GM19025 (cell line): ENCODE measurements around the gene SPHK1.

Experiments used
- ATAC-seq: cut with Tn5 transposase; IDR thresholded peaks from one replicate; pipeline ENCODE4 v1.9.1; 2021; ENCODE audit warnings: mild to moderate bottlenecking, low read depth, moderate library complexity; ENCODE audit not compliant: unreplicated experiment

SPHK1 gene

DNA sequence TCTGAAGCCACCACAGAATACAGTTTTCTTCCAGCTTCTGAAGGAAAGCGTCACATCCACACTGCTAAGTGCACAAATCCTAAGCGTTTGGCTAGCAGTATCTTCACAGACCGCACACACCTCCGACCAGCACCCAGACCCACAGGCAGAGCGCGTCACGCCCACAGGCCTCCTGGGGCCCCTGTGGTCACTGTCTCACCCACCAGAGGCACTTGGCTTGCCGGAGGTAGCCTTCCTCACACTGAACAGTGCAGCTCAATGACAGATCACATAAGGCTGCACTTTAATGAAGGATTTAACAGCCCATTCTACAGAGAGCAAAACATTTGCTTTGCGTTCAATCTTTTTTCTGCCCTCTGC lies 21.2 kb downstream of the SPHK1 start:
- no peak for ATAC-seq

DNA sequence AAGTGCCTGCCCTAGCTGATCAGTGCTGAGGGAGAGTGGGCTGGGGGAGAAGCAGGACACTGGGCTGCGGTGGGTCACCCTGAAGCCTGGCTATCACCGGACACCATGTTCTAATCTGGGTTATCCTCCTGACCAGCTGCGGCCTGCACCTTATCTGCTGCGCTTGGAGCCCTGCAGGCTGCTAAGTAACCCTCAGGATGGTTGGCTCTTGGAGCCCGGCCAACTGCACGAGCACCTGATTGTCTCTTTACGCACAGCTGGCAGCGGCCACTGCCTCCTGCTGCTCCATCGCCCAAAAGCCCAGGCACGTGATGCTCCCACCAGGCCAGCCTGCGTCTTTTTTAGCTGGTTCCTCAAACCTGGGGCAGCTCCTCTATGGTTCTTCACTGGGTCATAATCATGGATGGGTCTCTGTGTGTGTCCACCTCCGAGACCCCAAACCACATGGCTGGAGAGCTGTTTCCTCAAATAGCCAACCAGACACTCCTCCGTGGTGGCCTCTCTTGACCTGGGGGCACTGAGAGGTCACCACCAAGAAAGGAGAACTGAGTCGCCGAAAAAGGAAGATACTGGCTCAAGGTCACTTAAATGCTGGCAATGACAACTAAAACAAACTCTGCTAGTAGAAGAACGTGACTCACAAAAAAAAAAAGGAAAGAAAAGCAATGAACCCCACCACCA lies 21.7 kb downstream of the SPHK1 start:
- ATAC-seq: no peak

DNA sequence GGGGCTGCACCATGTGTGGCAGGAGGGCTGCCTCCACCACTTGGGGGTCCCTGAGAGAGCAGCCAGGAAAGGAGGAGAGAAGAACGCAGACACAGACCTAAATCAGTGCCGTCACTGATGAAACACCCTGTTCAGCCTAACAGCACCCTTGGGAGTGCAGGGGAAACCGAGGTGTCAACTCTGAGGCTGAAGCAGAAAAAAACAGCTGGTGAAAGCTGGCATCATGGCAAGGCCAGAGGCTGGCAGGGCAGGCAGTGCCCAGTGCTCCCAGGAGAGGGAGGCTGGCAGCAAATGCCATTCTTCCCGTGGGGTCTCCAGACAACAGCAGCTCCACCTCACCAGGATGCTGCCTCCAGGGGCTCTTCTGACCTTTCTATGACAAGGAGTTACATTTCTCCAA lies 23.1 kb downstream of the SPHK1 start:
- no peak for ATAC-seq

DNA sequence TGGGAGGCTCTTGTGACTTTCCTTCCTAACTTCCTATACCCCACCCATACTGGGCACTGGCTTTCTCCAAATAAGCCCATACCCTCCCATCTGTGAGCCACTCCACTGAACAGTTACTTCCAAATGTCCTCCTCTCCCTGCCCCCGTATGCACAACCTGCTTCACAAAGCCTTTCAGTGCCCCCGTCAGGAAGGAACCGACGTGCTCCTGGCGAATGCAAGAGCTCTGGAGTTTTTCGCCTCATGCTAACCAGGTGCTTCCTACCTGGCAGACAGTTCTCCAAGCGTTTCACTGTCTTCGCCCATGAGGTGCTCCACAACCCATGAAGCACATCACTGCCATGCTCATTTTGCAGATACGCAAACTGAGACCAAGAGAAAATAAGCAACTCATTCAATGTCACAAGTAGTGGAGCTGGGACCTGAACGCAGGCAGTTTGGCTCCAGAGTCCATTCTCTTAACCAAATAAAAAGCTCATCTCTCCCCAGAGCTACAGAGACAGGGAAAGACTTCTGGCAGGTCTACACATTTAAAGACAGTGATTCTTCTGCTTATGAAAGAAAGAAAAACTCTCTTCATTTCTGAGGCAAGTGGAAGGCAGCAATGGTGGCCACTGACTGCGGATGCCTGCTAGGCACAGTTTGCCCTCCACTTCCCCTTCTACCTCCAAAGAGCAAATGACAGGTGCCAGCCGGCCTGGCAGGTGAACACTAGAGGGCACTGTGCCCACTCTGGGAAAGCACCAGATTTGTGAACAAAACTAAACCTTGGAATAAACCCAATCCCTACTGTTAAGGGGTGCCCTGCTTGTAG lies 23.8 kb downstream of the SPHK1 start:
- no peak for ATAC-seq

DNA sequence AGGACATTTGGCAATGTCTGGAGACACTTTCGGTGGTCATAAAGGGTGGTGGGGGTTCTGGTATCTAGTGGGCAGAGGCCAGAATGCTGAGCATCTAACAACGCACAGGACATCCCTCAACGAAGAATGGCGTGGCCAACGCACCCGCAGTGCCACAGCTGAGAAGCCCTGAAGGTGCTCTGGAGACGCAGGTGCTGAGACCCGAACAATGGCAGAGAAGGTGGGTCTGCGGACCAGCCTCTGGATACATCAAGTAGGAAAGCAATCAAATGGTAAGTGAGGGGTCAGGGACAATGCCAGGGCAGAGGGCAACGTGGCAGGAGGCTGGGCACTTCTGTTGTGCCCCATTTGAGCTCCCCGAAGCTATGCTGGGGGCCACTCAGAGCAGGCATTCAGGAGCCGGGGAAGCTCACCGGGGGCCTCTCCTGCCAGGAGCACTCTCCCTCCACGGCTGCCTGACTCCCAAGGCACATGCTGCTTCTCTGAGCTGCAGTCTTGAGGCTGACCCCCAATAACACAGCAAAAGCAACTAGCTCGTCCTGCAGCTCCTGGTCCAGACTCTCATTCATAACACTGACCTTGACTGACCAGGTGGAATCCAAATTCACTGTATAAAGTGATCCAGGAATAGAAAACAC lies 26.0 kb downstream of the SPHK1 start:
- ATAC-seq: no peak

DNA sequence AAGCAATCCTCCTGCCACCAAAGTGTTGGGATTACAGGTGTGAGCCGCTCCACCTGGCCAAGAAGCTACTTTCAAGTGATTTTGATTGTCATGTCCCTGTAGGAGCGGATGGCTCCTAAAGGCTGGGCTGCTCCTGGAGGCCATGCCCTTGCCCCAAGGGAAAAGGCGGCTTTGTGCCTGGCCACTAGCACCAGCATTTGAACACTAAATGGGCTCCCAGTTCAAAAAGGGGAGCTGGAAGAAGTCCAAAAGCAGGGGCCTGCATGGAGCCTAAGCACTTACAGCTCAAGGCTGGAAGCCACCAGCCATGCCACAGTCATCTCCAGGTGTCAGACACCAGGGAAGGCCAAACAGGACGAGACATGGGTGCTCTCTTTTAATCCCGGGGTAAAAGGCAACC lies 26.8 kb downstream of the SPHK1 start:
- ATAC-seq: no peak

DNA sequence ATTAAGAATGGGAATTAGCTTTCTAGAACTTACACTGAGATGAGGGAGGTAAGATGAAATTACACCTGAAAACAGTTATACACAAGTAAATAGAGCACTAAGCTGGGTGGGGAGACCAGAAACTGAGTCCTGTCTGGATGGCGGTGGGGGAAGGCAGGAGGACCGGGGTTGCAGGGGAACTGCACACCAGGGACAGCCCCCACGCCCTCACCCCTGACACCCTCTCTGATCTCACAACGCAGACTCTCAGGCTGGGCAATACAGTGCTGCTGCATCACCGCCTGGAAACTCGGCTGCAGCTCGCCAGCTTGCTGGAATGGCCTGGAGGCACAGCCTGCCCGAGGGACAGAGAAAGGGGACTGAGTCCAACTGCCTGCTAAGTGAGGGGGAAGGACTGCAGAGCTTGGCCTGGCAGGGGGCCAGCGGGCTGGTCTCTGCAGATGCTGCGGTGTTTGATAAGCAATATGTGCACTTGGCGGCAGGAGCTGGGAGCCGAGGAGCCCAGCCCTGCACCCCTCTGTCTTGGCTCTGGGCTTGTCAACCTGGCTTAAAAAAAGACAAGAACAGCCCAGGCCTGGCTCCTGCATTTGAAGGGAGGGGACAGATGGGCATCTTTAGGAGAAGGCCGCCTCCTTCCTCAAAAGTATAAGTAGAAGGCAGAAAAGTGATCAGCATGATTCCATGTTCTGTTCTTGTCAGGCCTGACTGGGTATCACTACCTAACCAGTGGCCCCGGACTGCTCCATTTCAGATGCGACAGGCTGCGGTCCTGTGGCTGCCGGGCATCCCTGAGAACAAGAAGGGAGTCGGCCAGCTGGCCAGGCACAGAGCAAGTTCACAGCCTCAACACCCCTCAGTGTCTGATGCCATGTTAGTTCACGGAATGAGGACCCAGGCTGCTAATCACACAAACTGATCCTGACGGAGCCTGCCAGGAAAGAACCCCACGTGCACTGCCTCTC lies 30.2 kb downstream of the SPHK1 start:
- no peak for ATAC-seq

DNA sequence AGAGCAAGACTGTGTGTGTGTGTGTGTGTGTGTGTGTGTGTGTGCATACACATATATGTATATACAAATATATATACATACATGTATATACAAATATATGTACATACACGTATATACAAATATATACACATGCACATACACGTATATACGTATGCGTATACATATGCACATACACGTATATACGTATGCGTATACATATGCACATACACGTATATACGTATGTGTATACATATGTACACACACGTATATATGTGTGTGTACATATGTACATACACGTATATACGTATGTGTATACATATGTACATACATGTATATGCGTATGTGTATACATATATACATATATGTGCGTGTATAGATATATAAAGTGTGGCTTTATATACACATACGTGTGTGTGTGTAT lies 31.4 kb downstream of the SPHK1 start:
- no peak for ATAC-seq

DNA sequence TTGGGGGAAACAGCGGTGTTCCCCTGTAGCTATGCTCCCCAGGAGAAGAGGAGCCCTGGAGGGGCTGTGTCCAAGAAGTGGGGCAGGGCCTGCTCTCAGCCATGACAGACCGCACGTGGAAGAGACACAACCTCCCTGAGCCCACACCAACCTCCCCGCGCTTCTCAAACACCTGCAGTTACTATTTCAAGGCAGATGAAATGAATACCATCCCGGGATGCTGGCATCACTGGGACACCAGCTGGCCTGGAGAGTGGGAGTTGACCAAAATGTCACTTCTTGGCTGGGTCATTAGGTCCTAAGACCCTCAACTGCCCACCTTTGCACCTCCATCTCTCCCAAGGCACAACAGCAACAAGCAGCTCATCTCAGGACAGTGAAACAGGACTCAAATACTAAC lies 32.0 kb downstream of the SPHK1 start:
- ATAC-seq: no peak

DNA sequence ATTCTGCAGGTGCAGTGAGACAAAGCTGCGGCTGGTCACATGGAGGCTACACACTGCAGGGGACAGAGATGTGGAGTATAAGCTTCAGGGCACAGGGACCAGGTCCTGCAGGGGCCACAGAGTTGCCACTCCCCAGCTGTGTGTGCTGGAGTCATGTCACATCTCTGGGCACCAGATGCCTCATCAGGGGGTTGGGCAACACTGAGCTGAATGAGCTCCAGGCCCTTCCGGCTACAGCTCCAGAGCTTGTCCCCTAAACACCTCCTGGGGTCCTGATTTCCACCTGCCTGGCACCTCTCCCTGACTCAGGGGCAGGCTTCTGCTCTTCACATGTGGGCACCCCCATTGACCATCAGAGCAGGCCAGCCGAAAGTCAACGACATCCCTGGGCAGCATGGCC lies 32.5 kb downstream of the SPHK1 start:
- ATAC-seq: no peak

DNA sequence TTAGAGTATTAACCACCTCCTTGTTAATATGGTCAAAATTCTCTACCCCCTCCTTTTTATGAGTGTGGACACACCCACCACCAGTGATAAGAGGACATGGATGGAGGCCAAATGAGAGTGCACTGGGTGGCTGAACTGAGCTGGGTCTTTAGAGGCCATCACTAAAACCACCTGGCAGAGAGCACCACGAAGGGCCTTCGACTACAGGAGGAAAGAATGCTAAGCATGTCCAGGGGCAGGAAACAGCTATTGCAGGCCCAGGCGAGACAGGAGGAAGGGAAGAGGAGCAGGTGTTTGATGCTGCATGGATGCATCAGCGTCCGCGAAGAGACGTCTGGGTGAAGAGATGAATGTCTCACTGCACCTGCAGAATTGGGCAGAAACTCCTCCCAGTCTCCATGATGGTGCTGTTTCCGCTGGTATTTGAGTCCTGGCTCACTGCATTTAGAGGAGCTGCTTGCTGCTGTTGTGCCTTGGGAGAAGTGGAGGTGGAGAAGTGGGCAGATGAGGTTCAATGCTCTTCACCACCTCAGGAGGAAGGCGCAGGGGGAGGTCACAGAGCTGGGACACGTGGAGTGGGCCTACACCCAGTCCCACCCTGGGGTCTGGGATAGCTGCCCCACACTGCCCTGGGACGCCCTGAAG lies 33.2 kb downstream of the SPHK1 start:
- ATAC-seq: no peak

DNA sequence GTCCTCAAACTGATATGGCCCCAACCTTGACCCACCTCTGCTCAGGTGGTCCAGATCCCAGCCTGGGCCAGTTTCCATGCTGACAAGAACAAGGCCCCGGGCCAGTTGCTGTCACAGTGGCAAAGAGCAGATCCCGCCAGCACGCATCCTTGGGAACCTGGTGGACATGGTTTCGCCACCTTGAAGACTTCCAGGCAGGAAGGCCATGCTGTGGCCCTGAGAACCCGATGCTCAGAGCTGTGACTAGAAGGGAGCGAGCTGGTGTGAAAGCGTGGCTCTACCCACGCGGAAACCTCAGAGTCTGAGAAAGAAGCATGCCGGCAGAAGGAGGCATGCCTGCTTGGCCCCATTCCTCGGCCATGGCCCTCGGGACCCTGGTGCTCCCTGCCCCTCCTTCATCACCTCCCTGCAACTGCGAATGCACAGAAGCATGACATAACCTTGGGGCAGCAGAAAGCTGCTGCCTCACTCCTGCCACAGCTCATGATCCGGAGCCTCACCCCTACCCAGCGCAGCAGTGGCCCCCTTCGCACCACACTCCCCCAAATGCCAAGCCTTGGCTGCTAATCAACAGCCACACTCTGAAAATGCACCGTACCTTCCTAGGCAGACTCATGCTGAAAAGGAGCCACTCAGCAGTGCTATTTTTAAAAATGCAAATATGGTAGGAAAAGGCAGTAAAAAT lies 35.3 kb downstream of the SPHK1 start:
- no peak for ATAC-seq

DNA sequence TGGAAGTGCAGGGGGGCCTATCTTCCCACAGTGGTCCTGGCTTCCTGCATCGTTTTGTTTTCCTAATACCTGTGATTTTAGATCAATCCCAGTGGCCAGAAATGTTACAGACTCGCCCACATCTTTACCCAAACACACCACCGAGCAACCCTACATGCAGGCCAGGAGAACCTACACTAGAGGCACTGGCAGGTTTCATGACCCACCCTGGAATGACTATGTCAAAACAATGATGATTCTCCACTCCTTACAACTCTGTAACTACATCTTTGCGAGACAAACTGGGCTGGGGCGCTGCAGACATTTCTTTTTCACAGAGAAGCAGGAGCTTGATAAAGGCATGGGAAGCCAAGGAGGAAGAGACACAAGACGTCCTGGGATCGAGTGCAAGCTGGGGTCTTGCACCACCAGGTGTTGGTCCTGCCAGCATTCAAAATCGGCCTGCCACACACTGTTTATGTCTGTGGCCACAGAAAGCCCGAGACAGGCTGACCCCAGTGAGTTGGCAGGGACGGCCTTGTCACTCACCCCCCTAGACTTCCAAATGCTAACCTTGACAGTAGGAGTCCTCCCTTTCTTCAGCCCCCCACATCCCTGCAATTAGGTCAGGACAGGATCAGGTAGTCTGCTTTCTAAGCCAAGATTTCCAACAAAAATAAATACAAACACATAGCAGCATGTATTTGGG lies 36.1 kb downstream of the SPHK1 start:
- ATAC-seq: no peak

DNA sequence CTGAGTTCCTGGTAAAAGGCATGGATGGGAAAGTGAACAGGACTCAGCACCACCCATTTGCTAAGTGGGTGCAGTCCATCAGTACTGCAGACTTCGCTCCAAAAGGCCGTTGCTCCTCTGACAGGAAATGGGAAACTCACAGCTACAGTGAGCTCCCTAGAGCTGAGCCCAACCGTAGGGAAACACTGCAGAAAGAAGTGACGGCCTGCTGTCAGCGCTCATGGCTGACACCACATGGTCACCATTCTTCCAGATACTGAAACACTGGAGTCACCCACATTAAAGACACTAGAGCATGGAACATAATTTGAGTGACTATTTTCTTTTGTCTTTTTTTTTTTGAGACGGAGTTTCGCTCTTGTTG lies 36.6 kb downstream of the SPHK1 start:
- no peak for ATAC-seq

DNA sequence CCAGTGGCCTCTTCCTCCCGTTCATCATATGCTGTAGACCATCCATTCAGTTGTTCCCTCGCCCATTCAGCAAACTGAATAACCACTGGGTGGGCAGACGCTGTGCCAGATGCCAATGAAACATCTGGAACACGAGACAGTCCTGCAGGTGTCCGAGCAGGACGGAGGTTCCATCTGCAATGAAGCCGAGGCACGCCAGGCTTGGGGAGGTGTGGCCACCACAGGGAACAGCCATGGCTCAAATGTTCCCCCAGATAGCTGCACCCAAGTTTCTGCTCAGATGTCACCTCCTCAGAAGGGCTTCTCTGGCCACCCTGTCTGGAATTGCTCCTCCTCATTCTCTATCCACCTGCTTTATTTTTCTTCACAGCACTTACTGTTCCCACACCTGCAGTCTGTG lies 38.0 kb downstream of the SPHK1 start:
- ATAC-seq: no peak

DNA sequence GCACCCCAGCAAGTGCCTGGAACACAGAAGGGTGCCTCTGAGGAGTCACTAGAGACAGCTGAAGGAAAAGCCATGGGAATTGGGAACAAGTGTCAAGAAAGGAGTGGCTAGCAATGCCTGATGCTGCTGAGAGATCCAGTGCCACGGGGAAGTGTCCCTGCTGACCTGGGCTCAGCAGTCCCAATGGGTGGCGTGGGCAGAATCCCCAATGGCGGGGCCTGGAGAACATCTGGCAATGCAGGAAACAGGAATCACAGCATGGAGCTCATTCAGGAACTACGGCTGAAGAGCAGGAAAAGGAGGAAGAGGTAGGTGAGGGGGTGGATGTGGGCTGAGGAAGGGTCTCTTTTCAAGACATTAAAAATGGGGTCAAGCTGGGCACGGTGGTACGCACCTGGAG lies 38.5 kb downstream of the SPHK1 start:
- ATAC-seq: no peak

DNA sequence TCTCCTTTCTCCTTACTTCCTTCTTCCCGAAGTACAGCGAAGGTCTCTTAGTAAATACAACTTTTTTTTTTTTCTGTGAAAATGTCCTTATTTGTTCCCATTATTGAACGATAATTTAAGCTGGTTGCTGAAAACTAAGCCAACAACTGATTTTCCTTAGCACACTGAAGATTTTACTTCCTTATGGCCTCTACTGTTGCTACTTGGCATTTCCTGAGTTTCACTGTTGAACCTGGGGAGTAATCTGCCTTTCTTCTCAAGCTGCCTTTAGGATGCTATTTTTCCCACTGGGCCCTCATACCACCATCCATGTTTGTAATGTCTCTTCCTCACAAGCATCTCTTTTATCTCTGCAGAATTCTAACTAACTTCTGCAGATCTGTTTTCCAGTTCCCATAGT lies 42.4 kb downstream of the SPHK1 start:
- no peak for ATAC-seq

DNA sequence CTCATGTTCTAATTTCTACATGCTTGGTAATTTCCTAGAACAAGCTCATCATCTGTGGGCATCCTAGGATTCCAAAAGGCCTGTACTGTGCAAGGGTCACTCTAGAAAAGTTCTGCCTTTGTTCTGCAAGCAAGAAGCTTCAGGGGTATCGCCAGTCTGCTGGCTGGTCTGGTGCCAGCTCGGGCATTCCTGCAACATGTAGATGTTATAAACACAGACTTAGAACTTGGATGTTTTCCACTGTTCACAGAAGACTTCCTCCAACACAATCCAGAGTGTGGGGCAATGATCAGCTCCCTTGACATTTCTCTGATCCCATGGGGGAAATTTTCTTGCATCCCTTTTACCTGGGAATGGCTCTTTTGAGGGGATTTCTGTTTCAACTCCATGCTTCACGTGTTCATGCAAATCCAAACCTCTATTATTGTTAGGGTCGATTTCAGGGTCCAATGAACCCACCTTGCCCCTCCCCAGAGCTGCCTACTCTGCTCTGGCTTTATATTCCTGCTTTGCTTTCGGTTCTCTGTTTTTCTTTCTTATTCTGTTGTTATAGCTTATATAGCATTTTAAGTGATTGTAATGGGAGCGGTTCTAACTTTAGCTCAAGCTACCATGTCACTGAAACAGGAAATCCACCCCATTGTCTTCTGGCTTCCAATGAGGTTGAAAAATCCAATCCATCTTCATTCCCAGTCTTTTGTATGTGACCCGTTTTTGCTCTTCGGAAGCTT lies 43.3 kb downstream of the SPHK1 start:
- ATAC-seq: no peak

DNA sequence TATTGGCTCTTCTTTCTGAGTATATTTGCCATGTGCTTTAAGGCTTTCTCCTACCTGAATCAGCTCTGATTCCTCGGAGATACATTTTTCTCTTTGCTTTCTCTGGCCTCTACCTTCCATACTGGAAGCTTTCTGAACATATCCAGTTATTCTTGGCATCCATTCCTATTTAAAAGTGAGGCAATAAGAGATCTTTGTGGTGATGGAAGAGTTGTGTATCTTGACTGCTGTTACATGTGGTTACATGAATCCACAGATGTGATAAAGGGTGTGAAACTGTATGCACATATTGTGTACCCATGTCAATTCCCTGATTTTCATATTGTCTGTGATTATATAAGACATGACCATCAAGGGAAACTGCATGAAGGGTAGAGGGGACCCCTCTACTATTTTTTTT lies 44.1 kb downstream of the SPHK1 start:
- no peak for ATAC-seq
